ENCODE results near the gene RCE1.

RCE1 gene

DNA sequence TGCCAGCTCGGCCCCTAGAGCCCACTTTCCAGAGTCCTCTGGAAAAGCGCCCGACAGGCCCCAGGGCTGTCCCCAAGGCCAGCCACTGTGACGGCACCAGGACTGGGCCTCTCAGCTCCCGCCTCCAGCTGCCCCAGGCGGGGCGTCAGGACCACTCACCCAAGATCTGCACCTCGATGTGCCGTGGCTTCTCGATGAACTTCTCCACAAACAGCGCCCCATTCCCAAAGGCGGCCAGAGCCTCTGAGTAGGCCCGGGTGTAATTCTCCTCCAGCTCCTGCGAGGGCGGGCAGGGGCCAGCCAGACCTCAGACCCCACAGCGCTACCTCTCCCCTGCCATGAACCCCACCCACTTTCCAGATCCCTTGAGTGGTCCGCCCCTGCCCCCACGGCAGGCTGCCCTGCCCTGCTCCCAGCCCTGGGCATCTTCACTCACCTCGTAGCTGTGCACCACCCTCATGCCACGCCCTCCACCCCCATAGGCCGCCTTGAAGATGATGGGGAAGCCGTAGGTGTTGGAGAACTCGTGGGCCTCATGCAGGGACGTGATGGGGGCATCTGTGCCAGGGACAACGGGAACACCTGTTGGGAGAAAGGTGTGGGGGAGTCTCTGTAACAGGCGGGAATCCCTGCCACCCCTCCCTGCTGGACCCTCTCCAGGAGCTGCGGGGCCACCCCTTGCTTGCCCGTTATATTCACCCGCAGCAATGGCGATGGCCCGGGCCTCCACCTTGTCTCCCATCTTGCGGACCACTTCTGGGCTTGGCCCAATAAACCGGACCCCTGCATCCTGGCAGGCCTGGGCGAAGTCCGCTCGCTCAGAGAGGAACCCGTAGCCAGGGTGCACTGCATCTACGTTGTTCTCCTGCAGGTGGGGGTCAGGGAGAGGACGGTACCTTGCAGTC is 27.6 kb downstream of the RCE1 start:
- DNase-seq: no peak

DNA sequence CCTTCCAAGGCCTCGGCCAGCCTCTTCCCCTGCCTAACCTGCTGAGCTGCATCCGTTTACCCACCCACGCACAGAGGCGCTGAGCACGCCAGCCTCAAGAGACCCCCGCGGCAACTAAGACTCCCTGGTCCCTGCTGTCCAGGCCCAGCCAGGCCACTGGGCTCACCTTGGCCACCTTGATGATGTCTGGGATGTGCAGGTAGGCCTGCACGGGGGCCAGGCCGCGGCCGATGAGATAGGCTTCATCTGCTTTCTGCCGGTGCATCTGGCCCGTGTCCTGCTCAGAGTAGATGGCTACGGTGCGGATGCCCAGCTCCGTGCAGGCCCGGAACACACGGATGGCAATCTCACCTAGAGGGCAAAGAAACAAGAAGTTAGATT is 28.3 kb downstream of the RCE1 start:
- DNase-seq: no peak

DNA sequence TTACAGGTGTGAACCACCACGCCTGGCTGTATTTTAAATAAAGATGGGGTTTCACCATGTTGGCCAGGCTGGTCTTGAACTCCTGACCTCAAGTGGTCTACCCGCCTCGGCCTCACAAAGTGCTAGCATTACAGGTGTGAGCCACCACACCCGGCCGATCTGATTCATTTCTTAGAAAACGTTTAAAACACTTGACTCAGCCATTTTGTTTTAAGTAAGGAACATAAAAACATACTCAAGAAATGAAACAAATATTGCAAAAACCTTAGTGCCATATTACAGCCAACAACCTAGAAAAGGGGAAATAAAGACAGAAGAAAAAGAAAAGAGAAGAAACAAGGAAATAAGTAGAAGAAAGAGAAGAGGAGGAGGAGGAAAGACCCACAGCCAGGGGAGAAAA is 31.0 kb downstream of the RCE1 start:
- no peak for DNase-seq

DNA sequence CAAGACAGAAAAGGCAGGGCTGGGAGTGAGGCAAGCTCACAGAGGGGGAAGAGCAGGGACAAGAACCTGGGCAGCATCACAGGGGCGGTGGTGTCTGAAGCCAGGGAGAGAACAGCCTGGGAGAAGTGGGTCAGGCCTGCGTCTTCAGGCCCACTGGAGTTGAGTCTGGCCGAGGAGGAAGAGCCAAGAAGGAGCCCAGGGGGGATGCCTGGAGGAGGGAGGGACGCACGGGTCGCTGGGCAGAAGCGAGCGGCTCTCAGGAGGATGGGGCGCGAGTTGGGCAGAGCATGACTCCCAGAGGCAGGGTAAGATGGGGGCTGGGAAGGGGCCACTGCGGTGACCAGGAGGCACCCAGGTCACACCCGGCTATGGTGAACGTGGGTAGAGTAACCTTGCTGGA is 32.1 kb downstream of the RCE1 start:
- DNase-seq: no peak

DNA sequence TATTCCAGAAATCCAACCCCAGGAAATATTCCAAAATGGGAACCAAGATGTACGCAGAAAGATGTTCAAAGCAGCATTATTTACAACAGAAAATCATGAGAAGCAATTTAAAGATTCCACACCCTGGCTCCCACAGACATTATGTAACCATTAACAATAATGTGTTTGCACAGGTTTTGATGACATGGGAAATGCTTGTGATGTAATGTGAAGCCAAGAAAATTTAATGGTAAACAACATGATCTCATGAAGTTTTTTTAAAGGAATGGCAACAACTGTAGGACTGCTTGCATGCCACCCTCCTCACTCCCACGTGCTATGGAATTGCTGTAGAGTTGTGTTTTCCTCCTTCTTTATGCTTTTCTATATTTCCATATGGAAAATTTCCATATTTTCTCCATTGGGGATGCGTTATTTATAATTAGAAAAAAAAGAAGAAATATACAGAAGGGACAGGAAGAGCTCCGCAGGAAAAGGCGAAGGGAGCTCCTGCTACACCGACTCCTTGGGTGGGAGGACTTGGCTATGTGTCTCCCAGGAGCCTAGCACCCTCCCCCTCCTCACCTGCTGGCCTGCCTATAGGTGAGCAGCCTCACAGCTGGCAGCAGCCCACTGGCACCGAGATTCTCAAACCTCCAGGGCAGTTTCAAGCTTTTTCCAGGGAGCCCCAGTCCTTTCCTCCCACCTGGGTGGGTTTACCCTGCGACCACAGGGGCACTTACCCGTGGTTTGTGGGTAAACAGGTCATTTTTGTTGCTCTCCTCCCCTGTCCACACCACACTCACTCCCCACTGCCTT is 34.5 kb downstream of the RCE1 start:
- DNase-seq: no peak

DNA sequence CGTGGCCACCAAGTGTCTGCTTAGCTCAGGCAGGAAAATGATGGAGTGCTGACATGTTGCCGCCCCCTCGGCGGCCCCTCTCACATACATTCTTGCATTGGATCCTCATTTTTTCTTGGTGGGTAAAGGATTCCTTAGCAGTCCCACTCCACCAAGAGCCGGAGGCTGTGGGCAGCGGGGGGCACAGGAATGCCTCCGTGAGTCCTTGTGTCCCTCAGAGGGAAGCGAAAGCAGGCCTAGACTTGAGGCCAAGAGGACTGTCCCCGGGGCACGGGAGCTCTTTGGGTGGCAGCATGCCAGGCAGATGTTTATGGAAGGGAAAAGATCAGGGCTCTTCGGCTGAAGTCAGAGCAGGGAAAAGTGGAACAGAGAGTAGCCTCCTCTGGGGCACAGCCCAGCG is 35.2 kb downstream of the RCE1 start:
- DNase-seq: no peak

DNA sequence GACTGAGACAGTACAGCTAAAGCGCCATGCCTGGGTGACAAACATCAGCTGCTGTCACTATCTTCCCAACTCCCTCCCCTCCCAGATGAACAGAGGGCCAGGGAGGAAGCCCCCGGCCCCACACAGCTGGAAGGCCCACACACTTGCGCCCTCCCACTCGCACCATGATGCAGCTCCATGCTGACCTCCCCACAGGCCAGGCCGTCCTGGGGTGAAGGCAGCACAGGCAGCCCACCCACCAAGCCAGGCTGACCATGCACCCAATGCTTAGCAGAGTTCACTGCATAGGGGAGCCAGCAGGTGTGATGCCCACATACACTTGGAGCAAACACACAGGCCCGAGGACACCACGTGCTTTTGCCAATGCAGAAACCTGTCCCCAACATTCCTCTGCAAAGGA is 35.8 kb downstream of the RCE1 start:
- no peak for DNase-seq

DNA sequence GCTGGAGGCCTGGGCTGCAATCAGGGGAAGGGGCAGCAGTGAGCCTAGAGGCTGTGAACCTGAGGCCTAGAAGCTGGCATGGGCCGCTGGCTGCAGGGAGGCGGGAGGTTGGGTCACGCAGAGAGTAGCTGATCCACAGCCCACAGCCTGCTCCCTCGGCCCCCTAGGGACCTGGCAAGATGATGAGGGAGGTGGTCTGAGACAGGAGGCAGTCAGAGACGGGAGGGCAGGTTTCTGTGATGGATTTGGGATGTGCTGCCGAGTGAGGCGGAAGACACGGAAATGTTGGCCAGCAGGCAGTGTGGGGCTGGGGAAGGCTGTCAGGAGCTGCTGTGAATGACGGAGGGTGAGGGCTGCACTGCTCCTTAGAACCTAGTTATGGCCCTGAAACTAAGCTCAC is 36.3 kb downstream of the RCE1 start:
- no peak for DNase-seq

DNA sequence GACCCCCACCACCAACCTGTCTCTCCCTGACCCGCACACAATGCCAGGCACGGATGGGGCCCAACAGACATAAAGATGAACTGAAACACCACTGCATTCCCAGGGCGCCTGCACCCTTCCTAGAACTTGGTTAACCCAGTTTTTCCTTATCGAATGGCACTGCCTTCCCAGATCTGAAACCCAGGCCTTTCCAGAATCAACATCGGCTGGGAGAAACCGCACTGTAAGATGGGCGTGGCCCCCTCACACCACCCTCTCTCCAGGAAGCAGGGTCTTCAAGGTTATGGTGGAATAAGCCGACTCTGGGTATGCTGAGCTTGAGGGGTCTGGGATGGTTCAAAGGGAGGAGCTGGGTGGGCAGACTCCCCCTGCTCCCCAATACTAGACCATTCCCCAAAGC is 36.8 kb downstream of the RCE1 start:
- no peak for DNase-seq

DNA sequence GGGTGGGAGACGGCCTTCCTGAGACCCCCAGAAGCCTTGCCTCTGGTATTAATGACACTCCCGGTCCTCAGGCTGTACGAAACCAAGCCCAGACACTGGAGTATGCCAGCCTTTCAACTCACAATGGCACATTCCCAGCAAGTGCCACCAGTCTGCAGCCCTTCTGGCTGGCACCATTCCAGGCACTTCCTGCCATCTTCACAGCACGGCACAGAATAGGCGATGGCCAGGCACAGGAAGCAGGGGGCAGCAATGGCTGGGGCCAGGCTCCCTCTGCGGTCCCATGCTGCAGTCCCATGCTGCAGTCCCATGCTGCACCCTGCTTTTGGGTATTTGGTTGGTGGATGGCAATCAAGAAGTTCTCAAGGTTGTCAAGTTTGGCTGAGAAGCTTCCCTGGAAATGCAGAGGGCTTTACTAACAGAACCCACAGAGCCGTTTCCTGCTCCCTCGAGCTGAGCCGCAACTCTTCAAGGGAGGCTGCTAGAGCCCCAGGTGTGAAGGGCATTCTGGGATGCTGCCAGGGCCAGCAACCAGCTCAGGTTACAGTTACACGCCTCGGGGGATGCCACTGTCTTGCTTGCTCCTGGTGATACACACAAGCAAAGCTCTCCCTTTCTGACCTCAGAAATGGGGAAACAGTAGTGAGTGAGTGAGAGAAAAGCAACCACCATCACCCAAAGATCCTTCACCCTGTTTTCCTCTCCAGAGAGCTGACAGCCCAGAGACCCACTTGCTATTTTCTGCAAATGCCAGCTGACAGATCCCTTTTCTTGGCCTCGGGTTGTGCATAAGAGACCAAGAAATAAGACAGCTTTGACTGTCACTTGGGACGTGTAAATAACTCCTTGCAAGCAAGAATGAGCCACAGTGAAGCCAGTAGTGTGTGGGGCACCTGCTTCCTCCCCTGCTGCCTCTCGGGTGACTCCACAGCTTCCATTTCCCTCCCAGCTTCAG is 37.5 kb downstream of the RCE1 start:
- no peak for DNase-seq

DNA sequence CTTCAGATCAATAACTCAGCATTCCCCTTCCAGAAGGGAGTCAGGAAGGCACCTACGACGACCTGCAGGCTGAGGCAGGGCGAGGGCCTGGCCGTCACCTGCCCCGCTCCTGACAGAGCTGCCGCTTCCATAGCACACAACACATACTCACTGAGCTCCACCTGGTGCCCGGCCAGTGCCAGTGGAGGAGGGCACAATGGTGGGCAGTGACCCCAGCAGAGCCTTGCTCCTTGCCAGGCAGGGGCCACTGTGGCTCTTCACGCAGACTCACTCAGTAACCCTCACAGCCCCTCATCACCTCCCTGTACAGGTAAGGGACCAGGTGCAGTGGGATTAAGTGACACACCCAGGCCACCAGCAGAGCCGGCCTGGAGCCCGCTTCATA is 38.2 kb downstream of the RCE1 start:
- DNase-seq: no peak

DNA sequence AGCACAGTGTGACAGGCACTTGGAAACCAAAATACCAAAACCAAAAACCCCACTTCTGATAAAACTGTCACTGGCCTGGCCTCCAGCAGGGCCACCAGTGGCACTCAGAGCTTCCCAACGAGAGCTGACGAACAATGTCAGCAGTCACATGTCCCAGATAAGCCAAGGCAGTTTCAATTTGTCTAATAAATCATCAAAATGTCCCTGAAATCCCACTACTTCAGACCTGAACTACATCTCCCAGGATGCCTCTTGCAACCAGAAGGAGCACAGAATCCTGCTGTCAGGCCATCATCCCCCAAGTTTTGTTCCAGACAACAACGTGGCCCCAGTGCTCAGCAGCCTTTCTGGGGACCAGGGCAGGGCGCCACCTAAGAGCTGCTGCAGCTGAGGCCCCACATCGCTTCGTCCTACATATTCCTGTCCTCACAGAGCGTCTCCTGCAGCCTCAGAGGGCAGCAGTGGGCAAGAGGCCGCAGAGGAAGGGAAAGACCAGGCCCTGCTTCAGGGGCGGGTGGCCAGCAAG is 38.7 kb downstream of the RCE1 start:
- no peak for DNase-seq

DNA sequence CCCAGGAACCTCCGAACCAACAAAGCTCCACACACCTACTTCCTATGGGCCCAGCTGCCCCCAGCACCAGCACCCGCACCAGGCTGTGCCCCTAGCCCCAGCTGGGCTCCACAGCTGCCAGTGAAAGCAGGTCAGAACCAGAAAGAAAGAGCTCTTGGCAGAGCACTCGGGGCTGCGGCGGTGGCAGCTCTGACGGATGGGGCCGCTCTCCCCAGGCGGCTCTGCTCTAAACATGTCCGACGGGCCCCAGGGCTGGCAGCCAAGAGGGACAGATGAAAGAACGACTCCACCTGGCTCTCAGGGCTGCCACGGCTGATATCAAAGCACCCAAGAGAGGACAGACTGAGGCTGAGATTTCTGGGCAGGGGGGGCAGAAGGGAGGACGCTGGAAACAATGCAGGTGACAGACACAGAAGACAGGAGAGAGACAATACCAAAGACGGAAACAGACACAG is 39.3 kb downstream of the RCE1 start:
- DNase-seq: no peak

DNA sequence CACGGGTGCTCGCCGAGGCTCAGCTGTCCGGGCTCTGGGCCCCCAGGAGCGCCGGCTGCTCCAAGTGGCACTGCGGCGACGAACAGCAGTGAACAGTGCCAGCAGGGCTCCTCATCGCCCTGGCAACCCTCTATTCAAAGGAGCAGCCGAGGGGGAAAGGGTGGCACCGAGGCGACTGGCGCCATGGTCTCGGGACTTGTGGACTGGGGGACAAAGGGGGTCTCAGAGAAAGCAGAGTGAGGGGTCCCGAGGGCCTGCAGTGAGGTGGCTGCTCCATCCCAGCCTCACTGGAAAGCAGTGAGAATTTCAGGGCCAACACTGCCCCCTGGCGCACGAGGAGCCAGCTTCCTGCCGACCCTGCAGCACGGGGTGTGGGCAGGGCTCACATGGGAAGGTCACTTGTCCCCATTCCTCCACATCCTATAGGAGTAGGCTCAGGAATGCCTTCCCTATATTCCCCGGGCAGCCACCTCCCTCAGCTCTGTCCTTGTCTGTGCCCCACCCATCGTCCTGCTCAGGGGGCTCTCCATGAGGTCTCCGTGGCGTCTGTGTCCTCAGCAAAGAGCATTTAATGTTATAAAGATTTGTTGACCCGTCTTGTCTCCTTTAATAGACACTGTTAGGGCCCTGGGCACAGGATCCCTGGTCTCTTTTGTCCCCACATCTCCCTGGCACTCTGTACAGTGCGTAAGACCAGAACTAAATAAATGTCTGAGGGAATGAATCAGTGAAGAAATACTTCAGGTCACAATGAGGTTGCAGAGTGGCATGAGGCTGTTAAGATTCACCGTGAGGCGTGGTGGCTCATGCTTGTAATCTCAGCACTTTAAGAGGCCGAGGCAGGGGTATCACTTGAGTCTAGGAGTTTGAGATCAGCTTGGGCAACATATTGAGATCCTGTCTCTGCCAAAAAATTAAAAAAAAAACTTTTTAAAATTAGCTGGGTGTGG is 40.0 kb downstream of the RCE1 start:
- DNase-seq: no peak

DNA sequence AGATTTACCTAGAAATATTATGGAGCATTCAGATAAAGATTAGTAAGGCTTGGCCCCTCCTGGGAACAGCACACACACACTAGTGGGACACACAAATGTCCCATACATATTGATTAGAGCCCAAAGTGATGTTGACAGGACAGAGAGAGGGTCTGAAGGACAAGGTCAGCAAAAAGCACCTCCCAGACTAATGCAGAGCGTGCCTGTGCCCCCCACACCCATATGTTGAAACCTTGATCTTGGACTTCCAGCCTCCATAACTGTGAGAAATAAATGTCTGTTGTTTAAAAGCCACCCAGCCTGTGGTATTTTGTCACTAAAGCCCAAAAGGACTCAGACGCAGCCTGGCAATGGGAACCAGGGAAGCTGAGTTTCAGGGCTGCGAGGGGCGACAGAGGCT is 41.2 kb downstream of the RCE1 start:
- DNase-seq: no peak

DNA sequence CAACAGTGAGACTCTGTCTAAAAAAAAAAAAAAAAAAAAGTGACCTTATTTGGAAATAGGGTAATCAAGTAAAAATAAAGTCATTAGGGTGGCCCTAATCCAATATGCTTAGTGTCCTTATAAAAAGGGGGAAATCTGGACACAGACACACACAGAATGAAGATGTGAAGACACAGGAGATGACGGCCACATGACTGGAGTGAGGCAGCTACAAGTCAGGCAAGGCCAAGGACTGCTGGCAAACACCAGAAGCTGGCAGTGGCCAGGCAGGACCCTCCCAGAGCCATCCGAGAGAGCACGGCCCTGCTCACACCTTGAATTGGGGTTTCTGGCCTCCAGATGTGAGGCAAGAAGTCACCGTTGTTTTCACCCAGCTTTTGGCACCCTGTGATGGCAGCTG is 42.2 kb downstream of the RCE1 start:
- DNase-seq: no peak

DNA sequence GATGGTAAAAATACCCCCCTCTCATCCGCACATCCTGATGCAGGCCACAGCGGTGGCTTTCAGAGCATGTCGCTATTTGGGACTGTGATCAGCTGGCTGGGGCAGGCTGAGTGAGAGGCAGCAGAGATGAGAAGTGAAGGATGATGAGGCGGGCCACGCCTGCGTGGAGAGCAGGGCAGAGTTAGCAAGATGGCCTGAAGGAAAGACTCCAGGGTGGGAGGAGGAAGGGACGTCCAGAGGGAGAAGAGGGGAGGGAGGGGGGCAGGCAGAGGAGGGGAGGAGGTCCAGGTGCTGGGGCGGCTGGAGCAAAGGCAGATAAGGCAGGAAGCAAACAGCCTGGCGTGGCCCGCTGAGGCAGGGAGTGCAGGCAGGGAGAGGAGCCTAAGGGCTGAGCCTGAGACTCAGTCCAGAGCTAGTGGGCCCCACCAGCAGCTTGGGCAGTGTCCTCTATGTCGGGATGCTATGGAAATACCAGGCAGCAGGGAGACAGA is 42.8 kb downstream of the RCE1 start:
- DNase-seq: no peak

DNA sequence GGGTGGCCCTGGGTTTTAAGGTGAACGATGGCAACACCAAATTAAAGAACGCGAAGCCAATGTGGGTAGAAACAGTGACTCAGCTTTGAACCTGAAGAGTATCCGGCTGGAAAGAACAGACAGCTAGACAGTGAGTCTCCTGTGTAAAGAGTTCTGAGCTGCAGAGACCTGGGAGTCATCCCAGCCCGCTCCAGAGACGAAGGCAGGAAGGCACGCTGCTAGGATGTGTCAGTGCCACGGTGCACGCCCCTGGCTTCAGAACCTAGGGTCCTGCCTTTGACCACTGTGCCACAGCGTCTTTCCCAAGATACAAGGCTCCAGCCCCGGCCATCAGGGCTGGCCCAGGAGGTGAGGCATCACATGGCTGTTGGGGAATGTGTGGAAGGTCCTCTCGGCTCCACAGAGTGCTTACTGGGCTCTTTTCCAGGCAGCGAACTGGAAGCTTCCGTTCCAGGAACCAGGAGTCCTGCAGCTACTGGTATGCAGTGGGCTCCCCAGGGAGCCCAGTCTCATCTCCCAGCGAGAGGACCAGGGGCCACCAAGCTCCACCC is 43.5 kb downstream of the RCE1 start:
- no peak for DNase-seq

DNA sequence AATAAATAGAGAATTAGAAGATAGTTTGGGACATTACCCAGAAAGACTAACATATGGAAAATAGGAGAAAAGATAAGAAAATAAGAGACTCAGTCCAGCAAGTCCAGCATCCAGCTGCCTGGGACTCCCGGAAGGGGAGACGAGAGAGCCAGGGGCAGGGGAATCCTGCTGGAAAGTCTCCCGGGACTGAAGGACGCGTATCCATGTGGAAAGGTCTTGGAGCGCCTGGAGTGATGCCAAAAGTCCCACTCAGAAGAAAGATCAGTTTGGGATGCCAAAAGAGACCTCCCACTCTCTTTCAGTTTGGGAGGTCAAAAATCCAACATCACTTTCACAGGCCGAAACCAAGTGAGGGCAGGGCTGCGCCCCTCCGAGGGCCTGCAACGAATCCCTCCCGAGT is 44.3 kb downstream of the RCE1 start:
- no peak for DNase-seq

DNA sequence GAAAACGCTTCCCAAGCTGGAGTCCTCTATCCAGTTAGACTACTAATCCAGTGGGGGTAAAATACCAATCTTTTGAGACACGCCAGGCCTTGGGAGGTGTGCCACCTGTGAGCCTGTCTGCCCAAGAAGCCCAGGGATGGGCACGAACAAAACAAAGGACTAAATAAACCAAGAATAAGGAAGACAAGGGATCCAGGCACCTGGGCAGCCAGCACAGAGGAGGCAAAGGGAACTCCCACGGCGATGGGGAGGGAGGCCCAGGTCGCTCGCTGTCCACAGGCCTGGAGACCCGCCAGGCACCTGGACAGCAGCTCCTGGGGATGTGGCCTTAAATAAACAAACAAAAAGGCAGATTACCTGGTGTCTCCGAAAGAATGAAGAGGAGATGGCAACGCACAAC is 45.0 kb downstream of the RCE1 start:
- no peak for DNase-seq

DNA sequence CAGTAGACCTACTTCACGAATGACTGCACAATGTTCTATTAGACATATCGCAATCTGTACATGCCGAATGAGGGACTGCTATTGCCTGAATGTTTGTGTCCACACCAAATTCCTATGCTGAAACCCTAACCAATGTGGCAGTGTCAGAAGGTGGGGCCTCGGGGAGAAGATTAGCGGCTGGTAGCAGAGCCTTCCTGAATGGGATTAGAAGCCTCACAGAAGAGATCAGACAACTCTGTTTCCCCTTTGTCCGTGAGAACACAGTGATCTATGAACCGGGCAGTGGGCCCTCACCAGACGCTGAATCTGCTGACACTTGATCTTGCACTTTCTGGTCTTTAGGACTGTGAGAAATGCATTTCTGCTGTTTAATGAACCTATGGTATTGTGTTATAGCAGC is 46.7 kb downstream of the RCE1 start:
- DNase-seq: no peak

Data from cortex of kidney (tissue), 1 donor.